DMS114 treated with DMSO at 0.1 percent for 48 hours (cell line): ENCODE data around the gene CCDC127.
"Not testable (repeated sequence)": the region's sequence is repeated elsewhere in the genome, so short reads cannot be mapped to it uniquely, and the experiment has no call there.

Source experiments
- DNase-seq: peaks from one replicate; lab custom pipeline; 2025; ENCODE audit not compliant: unreplicated experiment; lab: John Stamatoyannopoulos, UW

Gene CCDC127

DNA sequence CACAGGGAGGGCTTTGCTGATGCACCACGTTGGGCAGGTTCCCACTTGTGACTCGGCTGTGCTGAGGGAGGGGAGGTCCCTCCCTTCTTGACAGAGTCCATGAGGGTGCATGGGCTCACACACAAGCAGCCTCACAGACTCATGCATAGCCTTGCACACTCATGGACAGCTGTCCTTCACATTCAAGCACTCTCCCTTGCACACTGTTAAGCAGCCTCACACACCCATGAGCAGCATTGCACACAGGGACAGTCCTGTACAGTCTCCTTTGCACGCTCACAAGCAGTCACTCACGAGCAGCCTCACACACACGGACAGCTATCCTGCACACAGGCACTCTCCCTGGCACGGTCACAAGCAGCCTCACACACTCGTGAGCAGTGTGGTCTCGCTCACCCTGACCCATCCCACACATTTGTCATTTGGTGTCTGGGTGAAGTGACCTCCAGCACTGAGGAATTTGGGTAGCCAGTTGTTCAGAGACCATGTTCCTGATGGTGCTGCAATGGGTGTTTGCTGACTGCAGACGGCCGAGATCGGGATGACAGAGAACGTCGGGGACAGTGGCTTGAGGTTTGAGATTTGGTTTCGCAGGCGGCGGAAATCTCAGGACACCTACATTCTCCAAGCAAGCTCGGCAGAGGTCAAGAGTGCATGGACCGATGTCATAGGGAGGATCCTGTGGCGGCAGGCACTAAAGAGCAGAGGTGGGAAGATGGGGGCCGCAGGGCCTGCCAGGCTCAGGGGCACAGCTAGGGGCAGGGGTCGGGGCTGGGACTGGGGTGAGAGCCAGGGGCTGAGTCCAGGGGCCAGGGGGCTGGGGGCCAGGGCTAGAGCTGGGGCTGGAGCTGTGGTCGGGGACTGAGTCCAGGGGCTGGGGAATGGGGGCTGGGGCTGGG lies 44.3 kb downstream of the CCDC127 start:
- no peak for DNase-seq

DNA sequence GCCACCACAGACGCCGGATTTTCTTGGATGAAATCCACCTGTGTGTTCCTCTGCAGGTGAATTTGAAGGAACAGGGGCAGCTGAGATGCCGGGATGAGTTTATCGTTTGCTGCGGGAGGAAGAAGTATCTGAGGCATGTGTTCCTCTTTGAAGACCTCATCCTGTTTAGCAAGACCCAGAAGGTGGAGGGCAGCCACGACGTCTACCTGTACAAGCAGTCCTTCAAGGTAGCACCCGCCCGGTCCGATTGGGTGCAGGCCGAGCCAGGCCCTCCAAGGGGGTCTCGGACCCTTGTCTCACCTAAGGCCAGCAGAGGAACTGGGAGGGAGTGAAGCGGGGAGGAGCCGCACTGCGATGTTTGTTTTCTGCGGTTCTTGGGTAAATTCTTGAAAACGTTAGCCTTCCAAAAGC lies 45.1 kb downstream of the CCDC127 start:
- no peak for DNase-seq

DNA sequence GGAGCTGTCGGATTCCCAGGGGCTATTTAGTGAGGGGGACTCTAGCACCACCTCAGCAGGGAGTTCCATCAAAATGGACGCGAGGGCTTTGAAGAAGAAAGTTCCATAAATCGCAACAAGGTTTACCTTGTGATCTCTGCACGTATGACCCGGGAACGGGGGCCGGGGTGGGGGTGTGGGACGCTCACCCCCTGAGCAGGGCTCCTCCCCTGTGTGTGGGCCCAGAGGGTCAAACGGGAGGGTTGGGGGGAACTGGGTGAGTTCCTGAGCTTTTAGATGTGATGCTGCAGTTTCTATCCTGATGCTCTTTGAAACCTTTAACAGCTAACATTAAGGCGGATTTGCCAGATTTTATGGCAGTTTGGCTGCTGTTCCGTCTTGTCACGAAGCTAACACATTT lies 45.5 kb downstream of the CCDC127 start:
- no peak for DNase-seq

DNA sequence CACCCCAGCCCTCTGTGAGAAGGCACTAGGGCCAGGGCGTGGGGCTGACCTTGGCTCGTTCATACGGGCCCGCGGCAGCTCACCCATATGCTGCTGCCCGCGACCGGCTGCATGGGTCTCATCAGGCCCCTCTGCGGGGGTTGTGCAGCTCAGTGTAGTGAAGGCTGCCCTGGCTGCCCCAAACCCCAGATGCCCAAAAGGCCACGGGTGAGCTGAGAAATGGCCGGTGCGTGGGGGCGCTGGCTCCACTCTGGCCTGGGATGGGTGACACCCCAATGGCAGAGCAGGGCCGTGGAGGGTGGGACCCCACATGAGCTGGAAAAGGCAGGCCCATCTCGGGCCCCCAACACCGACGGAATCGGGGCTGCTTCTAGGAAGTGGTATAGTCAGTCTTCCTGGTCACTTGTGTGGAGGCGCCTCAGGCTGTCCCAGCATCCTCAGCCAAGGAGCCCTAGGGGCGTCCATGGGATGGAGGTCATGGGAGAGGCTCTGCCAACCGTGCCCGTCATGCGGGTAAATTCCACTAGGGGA lies 46.1 kb downstream of the CCDC127 start:
- DNase-seq = no peak

DNA sequence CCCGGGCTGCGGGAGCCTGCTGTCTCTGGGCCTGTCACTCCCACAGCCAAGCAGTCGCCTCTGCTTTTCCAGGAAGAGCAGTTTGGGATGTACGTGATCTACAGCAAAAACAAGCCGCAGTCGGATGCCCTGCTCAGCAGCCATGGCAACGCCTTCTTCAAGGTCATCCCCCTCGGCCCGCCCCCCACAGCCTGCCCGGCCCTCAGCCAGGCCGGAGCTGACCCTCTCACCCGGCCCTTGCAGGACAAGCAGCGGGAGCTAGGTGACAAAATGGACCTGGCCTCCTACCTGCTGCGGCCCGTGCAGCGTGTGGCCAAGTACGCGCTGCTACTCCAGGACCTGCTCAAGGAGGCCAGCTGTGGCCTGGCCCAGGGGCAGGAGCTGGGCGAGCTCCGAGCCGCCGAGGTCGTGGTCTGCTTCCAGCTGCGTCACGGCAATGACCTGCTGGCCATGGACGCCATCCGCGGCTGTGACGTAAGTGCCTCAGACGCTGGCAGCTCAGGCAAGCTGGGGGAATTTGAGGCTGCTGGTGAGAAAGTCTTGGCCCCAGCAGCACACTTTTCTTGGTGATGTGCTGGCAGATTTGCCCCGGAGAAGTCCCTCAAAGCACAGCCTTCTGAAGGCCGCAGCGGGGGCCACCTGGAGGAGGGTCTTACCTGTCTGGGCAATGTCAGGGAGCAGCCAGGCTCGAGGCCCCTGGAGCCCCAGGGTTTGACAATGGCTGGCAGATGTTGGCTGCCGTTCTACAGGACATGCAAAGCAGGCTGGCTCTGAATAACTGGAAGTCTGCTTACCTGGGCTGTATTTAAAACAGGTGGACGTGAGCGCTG lies 46.8 kb downstream of the CCDC127 start:
- DNase-seq = no peak

DNA sequence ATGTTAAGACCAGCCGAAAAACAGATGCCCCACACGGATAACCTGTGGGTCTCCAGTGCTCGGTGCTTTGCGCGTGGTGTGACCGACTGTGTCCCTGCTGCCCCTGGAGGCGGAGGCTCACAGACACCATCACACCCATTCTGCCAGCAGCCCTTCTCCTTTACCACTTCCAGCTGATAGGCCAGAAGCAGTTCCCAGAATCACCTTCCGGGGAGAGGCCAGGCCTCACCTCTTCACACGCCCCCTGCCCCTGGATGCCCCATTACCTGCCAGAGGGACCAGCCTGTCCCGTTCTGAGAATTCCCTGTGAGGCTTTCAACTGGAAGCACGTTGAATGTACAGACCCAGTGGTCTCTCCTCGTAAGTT lies 48.2 kb downstream of the CCDC127 start:
- no peak for DNase-seq

DNA sequence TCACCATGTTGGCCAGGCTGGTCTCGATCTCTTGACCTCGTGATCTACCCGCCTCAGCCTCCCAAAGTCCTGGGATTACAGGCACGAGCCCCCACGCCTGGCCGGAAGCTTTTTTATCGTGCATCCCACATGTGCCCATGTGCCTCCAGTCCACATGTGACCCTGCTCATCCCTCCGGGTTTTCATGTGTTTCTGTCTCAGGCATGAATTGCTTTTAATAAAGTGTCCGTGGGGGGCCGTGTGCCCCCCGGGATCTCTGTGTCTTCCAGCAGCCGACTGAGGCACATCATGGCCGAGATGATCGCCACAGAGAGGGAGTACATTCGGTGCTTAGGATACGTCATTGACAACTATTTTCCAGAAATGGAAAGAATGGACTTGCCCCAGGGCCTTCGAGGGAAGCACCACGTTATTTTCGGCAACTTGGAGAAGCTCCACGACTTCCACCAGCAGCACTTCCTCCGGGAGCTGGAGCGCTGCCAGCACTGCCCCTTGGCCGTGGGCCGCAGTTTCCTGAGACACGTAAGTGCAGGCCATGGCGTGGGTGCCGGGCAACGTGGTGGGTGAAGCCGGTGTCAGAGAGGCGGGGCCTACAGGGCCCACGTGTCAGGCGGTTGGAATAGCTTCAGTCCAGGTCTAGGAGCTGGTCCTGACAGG lies 48.8 kb downstream of the CCDC127 start:
- DNase-seq = no peak

DNA sequence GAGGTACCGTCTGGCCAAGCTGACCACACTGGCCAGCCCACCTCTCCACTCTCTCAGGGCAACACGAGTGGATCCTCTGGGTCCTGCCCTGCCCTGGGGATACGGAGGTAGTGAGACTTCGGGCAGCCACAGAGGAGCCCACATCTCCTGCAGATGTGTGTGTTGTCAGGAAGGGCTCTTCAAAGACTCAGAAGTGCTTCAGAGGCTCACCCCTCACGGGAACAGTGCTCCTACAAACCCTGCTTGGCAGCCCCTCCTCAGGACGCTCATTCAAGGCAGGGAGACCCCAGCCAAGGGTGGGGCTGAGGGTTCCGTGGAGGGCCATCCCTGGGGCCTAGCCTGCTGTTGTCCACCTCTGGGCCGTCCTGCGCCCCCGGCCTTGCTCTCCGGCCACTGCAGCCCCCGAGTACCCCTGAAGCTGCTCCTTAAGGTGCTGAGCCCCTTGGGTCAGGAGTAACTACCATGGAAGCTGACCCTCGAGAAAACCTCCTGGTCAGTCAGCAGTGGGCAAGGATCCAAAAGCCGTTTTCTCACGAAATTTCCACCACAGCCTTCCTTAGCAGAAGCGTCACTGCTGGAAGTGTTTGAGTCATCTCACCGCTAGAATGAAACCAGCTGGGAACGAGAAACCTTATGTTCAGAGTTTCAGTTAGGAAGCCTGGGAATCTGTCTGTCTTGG lies 49.8 kb downstream of the CCDC127 start:
- no peak for DNase-seq

DNA sequence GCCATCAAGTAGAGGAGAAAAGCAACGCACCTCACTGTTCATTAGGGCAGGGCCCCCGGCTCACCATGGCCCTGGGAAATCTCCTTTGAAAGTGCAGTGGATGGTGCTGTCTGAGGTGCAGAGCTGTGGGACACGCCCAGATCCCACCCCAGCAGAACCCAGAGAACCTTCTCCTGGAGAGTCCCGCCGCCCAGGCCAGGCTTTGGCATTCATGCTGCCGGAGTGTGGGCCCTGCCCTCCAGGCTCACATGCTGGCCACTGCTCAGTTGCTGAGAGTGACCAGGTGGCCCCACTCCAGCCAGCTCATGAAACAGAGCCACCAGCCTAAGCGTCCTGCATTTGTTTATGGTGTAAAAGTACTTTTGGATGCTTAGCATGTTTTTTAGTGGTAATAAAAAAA lies 50.4 kb downstream of the CCDC127 start:
- DNase-seq = no peak

DNA sequence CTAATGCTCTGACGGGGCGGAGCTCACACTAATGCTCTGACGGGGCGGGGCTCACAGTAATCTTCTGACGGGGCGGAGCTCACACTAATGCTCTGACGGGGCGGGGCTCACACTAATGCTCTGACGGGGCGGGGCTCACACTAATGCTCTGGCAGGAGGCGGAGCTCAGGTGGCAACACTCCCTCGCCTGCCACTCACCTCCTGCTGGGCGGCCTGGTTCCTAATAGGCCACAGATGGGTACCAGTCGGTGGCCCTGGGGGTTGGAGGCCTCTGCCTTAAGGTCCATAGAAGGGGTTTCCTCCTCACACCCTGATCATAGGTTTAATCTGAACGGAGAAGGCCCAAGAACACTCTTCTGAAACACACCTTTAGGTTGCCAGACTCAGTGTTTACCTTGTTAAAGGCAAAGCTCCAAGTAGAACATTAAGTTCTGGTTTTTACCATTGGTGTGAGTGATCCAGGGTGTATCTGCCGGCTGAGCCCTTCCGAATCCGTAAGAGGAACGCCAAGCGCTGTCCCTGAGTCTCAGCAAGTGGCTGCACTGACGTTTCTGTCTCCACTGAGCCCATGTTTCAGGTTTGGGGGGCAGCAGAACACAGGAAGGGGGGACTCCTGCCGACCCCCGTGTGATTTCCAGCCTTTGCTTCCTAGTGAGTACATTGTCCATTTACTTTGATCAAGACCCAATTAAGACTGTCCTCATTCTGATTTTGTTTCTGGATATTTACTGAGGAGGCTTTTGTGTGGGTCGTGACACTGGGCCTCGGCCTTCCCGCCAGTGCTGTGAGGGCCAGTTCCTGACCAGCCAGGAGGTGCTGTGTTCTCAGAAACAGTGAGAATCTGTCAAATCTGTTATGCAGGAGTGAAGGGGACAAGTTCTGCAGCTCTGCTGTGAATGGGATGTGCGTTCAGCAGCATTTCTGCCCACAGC lies 51.2 kb downstream of the CCDC127 start:
- DNase-seq = no peak

DNA sequence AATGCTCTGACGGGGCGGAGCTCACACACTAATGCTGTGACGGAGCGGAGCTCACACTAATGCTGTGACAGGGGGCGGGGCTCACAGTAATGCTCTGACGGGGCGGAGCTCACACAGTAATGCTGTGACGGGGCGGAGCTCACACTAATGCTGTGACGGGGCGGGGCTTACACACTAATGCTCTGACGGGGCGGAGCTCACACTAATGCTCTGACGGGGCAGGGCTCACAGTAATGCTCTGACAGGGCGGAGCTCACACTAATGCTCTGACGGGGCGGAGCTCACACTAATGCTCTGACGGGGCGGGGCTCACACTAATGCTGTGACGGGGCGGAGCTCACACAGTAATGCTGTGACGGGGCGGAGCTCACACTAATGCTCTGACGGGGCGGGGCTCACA lies 53.2 kb downstream of the CCDC127 start:
- not testable (repeated sequence) for DNase-seq

DNA sequence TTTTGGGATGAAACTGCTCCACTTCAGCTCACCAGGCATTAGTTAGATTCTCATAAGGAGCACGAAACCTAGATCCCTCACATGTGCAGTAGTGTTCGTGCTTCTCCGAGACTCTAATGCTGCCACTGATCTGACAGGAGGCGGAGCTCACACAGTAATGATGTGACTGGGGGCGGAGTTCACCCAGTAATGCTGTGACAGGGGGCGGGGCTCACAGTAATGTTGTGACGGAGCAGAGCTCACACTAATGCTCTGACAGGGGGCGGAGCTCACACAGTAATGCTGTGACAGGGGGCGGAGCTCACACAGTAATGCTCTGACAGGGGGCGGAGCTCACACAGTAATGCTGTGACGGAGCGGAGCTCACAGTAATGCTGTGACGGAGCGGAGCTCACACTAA lies 53.7 kb downstream of the CCDC127 start:
- no peak for DNase-seq

DNA sequence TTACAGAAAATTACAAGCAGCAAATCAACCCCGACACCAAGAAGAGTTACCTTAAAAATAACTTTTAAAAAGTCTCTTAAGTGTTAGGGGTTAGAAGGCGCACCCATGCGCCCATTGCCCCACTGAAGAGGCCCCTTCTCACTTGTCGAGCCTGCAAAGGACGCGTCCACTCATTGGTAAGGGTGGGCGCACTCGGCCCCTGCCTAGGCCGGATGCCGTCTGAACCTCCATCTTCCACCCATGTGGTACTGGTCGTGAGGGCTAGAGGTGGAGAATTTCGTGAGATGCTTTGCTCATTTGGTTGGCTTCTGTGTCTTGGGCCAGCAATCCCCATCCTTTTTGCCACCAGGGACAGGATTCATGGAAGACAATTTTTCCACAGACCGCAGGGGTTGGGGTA lies 54.1 kb downstream of the CCDC127 start:
- no peak for DNase-seq

DNA sequence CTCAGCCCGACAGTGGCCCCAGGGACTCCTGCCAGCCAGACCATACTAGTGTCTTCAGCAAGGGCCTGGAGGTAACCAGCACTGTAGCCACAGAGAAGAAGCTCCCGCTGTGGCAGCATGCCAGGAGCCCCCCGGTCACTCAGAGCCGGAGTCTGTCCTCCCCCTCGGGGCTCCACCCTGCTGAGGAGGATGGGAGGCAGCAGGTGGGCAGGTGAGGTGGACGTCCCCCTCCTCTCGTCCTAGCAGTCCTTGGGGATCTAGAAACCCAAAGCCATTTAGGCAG lies 54.7 kb downstream of the CCDC127 start:
- no peak for DNase-seq

DNA sequence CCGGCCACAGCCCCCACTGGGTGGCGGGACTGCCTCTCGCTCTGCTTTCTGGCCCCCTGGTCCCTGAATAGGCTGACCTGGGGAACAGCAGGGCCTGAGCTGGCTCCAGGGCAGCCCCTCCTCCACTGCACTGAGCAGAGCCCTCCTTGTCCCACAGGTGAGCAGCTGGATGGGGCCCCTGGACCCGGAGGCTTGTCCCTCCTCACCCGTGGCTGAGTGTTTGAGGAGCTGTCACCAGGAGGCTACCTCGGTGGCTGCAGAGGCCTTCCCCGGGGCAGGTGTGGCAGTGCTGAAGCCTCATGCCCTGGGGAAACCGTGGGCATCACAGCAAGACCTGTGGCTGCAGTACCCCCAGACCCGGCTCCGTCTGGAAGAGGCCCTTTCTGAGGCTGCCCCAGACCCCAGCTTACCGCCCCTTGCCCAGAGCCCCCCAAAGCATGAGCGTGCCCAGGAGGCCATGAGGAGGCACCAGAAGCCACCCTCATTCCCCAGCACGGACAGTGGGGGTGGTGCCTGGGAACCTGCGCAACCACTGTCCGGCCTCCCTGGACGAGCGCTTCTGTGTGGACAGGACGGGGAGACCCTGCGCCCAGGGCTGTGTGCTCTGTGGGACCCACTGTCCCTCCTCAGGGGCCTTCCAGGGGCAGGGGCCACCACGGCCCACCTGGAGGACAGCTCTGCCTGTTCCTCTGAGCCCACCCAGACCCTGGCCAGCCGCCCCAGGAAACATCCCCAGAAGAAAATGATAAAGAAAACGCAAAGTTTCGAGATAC lies 55.2 kb downstream of the CCDC127 start:
- no peak for DNase-seq

DNA sequence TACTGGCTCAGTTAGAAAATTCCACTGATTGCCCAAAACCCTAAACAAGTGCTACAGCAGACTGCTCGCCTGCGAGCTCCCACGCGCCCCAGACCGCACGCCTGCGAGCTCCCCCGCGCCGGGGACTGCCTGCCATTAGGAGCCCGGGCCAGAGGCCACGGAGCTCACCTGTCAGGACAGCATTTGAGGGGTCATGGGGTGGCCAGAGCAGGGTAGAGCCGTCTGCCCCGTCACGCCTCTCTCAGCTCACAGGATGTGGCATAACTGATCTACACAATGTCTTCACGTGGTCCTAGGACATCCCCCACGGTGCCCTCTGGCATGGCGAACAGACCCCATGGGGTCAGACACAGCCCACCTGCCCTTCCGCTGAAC lies 55.8 kb downstream of the CCDC127 start:
- no peak for DNase-seq

DNA sequence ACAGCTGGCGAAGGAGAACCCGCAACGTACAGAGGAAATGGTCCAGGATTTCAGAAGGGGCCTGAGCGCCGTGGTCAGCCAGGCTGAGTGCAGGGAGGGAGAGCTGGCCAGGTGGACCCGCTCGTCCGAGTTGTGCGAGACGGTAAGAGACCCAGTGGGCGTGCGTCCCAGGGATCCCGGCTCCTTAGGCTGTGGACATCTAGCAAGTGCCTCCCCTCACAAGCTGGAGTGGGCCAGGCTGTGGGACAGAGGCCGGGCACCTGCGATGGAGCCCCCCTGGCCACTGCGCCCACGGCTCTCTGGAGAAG lies 56.2 kb downstream of the CCDC127 start:
- DNase-seq = no peak

DNA sequence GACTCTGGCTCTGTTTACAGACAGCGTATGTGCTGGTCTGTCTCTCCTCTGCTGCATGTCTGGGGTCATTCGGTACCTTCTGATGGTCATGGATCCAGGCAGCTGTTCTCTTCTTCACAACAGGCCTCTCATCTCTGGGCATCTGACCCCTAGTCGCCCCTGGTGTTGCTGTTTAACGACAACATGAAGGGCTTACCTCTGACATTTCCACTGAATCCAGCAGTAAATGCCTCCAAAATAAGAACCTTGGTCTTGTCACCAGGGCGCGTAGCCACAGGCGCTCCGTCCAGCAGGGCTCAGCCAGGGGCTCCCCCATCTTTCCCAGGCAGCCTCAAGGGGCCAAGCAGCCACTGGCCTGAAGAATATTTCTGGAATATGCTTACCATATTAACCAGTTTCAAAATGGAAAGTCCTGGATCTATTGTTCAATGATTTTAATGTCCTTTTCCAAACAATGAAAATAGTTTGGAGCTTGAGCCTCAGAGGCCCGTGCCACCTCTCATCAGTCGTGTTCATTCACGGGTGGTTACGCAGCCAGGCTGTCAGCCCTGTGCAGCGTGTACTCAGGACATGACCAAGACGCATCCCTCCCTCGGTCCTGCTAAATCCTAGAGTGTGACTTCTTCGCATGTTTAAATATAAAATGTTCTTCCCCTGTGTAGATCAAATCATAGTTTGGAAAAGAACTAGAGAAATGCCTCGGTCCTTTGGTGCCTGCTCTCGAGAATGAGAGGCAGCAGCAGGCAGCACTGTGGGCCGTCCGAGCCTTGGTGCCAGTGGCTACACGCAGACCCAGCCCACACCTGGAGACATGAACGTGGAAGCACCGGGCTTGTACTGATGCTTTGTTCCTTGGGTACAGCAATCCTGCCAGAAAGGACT lies 56.8 kb downstream of the CCDC127 start:
- DNase-seq = no peak

DNA sequence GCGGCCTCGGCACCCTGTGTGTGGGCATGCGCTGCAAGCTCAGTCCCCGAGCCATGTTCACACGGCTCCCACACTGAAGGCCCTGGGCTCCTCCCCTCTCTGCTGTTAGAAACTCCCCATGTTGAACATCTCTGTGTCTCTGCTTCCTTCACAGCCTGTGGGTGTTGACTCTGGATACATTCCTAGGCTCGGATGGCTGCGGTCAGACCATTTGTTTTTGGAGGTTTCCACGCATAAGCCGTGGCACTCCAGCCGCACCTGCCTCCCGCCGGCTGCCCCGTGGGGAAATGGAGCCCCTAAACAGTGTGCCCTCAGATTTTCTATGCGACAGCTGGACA lies 57.8 kb downstream of the CCDC127 start:
- DNase-seq = no peak
